ENCODE results near the gene ROCK2. TPM values are rescaled to one million over a fixed set of nuclear protein-coding genes. Genes with fewer than 3 reads are reported as not detected.

Gene ROCK2
- total and polyA plus RNA-seq, 9 of the 15 experiments (the other 6 are each of a cell fraction or from before 2014, with no cell fraction given), result 4.9 to 30.6 (median 14.3) TPM

- Histone ChIP-seq H3K27me3 (ENCODE audit: control insufficient read depth in 2 of 2, insufficient read depth in 2 of 2, low read length in 2 of 2) (no peaks in the 10 kb centered on the region), H3K9ac (ENCODE audit: insufficient read depth in 1 of 2, low read depth in 2 of 2, low read length in 2 of 2) (no peak overlapping the region), H3K79me2 (ENCODE audit: control insufficient read depth, insufficient read depth, low read length) (no peaks in the 10 kb centered on the region), H2AFZ (ENCODE audit: low read depth, low read length) (no peak overlapping the region), H3K9me3 (replicated peaks; ENCODE audit: control insufficient read depth, insufficient read depth, low read depth, low read length) (no peaks in the 10 kb centered on the region), H3K4me2 (ENCODE audit: insufficient read depth, low read length) (no peak overlapping the region), H3K27ac (ENCODE audit: extremely low read depth, low read depth, low read length) (no peak overlapping the region), H3K36me3 (ENCODE audit: control insufficient read depth, insufficient read depth, low read length) (peaks cover 22% of the 10 kb centered on the region), H3K4me1 (replicated peaks in 1 of 2; ENCODE audit: control insufficient read depth in 2 of 2, insufficient read depth in 2 of 2, low read length in 2 of 2) (peaks cover 0 to 13% of the 10 kb centered on the region in 2 experiments; a peak in 2 of 5 replicates), H3K4me3 (no peak overlapping the region), H3K9me1 (ENCODE audit: control insufficient read depth, insufficient read depth, low read length) (no peaks in the 10 kb centered on the region), H4K20me1 (replicated peaks; ENCODE audit: control insufficient read depth, insufficient read depth, low read length) (no peaks in the 10 kb centered on the region)
- ATAC-seq (no peak), DNase-seq (ENCODE audit: extremely low read depth in 1 of 4, low spot score in 3 of 4) (no peak), FAIRE-seq (peak; percentile 44)
- ChIA-PET POLR2A (no interaction called here), CTCF (ENCODE audit: low intra/inter-chr PET ratio) (interaction anchor here (0.6 kb wide), 1 partner anchor 215 kb away, joined by 3 read pairs; no protein-coding TSS in a partner anchor)
- TF ChIP-seq MEF2A (IDR thresholded peaks at IDR 0.05; ENCODE audit: control insufficient read depth, low read depth, low read length) (no peak), ARNT (IDR thresholded peaks at IDR 0.05) (no peak), ZNF507 (tag; conservative IDR thresholded peaks at IDR 0.05) (no peak), FOXO4 (CRISPR knock-in tag; IDR thresholded peaks at IDR 0.05) (no peak), HNRNPH1 (optimal IDR thresholded peaks at IDR 0.05; ENCODE audit: low read depth, low read length) (no peak), TRIM24 (IDR thresholded peaks at IDR 0.05) (no peak), ZNF551 (CRISPR knock-in tag; IDR thresholded peaks at IDR 0.05) (no peak), NCOA4 (IDR thresholded peaks at IDR 0.05; ENCODE audit: partially characterized antibody) (no peak), RBM14 (IDR thresholded peaks at IDR 0.05; ENCODE audit: borderline replicate concordance, insufficient read depth, low read depth, low read length) (no peak), HOXB6 (CRISPR knock-in tag; IDR thresholded peaks at IDR 0.05; ENCODE audit: borderline replicate concordance) (no peak), ZMIZ1 (IDR thresholded peaks at IDR 0.05; ENCODE audit: low read depth in 2 of 2, low read length in 2 of 2) (no peak), NFE2 (IDR thresholded peaks at IDR 0.05; ENCODE audit: low read depth) (no peak), LEF1 (IDR thresholded peaks at IDR 0.05) (no peak), SMAD4 (CRISPR knock-in tag; conservative IDR thresholded peaks at IDR 0.05) (no peak), EWSR1 (IDR thresholded peaks at IDR 0.05; ENCODE audit: borderline replicate concordance, low read depth, partially characterized antibody) (no peak), KLF13 (tag; IDR thresholded peaks at IDR 0.05; ENCODE audit: borderline replicate concordance, low read depth) (no peak), ZNF707 (CRISPR knock-in tag; conservative IDR thresholded peaks at IDR 0.05) (no peak), NCOA2 (IDR thresholded peaks at IDR 0.05; ENCODE audit: partially characterized antibody in 2 of 2) (no peak), TEAD4 (IDR thresholded peaks at IDR 0.05; ENCODE audit: low read length) (no peak), TEAD4 (CRISPR knock-in tag; IDR thresholded peaks at IDR 0.05; ENCODE audit: borderline replicate concordance) (no peak)
- 100% methylated on average over 2 of the region's 2 CpGs for WGBS (ENCODE audit: insufficient coverage, low coverage, missing lambda C conversion rate)
- no TSS peak for BruUV-seq (replicated peaks)
- intact Hi-C loops (cut with micrococcal nuclease) (no loop called here), in situ Hi-C loops (cut with MboI) (no loop called here)
Observed at GRCh38 chr2:11182951-11183350, 161.5 kb downstream of the ROCK2 start.
